ENCODE data around the gene LAMTOR2.

LAMTOR2 gene

GRCh38 chr1:156012051-156012817, 42.3 kb upstream of the LAMTOR2 start:
- Histone ChIP-seq H3K4me3 (ENCODE audit: low read depth, low read length) (no peak overlapping the region), H3K9ac (no peak overlapping the region), H3K36me3 (ENCODE audit: control insufficient read depth, insufficient read depth, low read length) (no peaks in the 10 kb centered on the region), H3K27ac (no peak overlapping the region), H3K79me2 (no peaks in the 10 kb centered on the region), H3K4me2 (ENCODE audit: low read length) (no peak overlapping the region), H3K27me3 (ENCODE audit: control insufficient read depth, insufficient read depth, low read length) (no peaks in the 10 kb centered on the region), H3K9me3 (ENCODE audit: control insufficient read depth, low read length) (no peaks in the 10 kb centered on the region), H3K4me1 (peaks cover 4% of the 10 kb centered on the region), H2AFZ (no peak overlapping the region)
- TF ChIP-seq CTCF (IDR thresholded peaks at IDR 0.05) = no peak

- Histone ChIP-seq H3K27ac (no peak overlapping the region), H3K4me3 (ENCODE audit: low read depth, low read length) (no peak overlapping the region), H2AFZ (no peak overlapping the region), H3K36me3 (ENCODE audit: control insufficient read depth, insufficient read depth, low read length) (no peaks in the 10 kb centered on the region), H3K9ac (no peak overlapping the region), H3K27me3 (ENCODE audit: control insufficient read depth, insufficient read depth, low read length) (no peaks in the 10 kb centered on the region), H3K79me2 (peaks cover 5% of the 10 kb centered on the region), H3K9me3 (ENCODE audit: control insufficient read depth, low read length) (no peaks in the 10 kb centered on the region), H3K4me1 (peaks cover 3% of the 10 kb centered on the region), H3K4me2 (ENCODE audit: low read length) (no peak overlapping the region)
- TF ChIP-seq CTCF (IDR thresholded peaks at IDR 0.05) = no peak
Observed at GRCh38 chr1:156014829-156015228, 39.8 kb upstream of the LAMTOR2 start.

DNA sequence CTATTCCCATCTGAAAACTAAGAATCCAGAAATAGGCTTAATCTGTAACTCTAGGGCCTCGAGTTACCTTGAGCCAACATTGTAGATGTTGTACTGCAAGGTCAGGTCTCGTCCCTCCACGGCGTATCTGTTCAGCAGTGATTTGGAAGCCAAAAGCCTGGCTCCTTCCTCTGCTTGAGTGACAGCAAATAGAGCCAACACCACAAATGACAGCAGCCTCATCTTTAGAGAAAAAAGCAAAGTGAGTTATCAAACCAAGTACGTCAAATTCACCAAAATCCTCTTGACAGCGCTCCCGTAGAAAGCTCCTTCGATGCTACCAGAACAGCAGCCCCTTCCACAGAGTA, 34.7 kb upstream of the LAMTOR2 start:
- H3K9me3 ChIP-seq (ENCODE audit: control insufficient read depth, low read length) = no peaks in the 10 kb centered on the region
- H3K79me2 ChIP-seq = peaks cover 8% of the 10 kb centered on the region
- H3K4me1 ChIP-seq = peaks cover 5% of the 10 kb centered on the region
- TF ChIP-seq CTCF (IDR thresholded peaks at IDR 0.05) = no peak
- no peaks in the 10 kb centered on the region for H3K27me3 ChIP-seq (ENCODE audit: control insufficient read depth, insufficient read depth, low read length)
- no peak overlapping the region for H3K9ac ChIP-seq
- H3K36me3 ChIP-seq (ENCODE audit: control insufficient read depth, insufficient read depth, low read length) = no peaks in the 10 kb centered on the region
- H3K4me3 ChIP-seq (ENCODE audit: low read depth, low read length) = peak overlapping the region; percentile 55
- H2AFZ ChIP-seq = peak overlapping the region; percentile 66
- H3K27ac ChIP-seq = no peak overlapping the region
- peak overlapping the region; percentile 82 for H3K4me2 ChIP-seq (ENCODE audit: low read length)

DNA sequence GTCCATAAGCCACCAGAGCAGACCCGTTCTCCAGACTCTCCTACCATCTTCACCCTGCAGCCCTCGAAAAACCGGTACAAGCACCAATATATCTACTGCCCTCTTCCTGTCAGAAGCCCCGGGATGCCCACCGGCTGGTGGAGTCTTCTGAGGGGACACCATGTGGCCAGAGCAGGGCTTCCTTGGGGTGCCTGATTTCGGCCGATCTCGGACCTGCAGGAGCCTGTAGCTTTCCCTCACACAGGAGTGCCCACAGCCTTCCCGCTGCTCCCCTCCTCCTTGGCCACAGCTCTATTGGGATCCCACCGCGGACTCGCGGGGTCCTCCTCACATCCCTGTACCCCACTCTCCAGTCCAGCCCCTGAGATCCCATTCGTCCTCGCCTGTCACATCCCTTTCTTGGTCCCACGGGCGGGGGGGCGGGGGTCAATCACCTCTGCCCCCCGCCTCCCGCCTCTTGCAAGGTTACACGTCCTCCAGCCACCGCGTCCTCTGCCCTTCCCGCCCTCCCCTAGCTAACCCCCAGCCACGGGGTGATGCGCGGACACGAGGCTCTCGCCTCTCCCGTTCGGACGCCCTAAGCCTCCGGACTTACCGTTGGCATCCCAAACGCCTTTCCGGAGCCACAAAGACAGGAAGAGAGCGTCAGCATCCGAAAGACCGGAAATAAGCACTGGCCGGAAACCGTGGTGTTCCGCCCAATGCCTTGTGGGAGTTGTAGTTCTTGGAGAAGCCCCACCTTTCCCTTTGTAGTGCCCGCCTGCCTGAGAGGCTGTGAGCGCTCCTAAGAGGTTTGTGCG, 34.1 kb upstream of the LAMTOR2 start, which contains the start of gene SSR2:
TSS of gene SSR2 (minus strand) at position 659 of the 800 bp plus-strand sequence. CDS start 784 bp downstream, outside the sequence.
- Histone ChIP-seq H2AFZ (peak within 1 kb of the TSS; percentile 66), H3K9me3 (ENCODE audit: control insufficient read depth, low read length) (no peaks in the 10 kb centered on the region), H3K4me3 (ENCODE audit: low read depth, low read length) (peak within 1 kb of the TSS; percentile 55), H3K79me2 (peaks cover 8% of the 10 kb centered on the region), H3K27me3 (ENCODE audit: control insufficient read depth, insufficient read depth, low read length) (no peaks in the 10 kb centered on the region), H3K9ac (no peak within 1 kb of the TSS), H3K36me3 (ENCODE audit: control insufficient read depth, insufficient read depth, low read length) (no peaks in the 10 kb centered on the region), H3K4me1 (peaks cover 5% of the 10 kb centered on the region), H3K4me2 (ENCODE audit: low read length) (peak within 1 kb of the TSS; percentile 82), H3K27ac (peak within 1 kb of the TSS; percentile 59)
- no peak for TF ChIP-seq CTCF (IDR thresholded peaks at IDR 0.05)
